Sigmoid colon (tissue), 3 donors: Measurements from ENCODE around the gene FAM89A.

Experiments
- POLR2A ChIP-seq, 2 donors: fragments of 450-650 bp; IDR thresholded peaks; one replicate each; pipeline ENCODE4 v1.6.1; 2016; ENCODE audit warnings: antibody characterized with exemption in 2 of 2, mild to moderate bottlenecking in 2 of 2, moderate library complexity in 2 of 2
- TF ChIP-seq, protein P1 (sequence below), 4 experiments: fragments of 450-650 bp in 3 of 4; fragments of 200-600 bp in 1 of 4; IDR thresholded peaks; one replicate each; pipeline ENCODE4 v1.5.1; 2016 to 2019; ENCODE audit warnings: antibody characterized with exemption in 4 of 4, mild to moderate bottlenecking in 3 of 4, moderate library complexity in 2 of 4

DNA sequence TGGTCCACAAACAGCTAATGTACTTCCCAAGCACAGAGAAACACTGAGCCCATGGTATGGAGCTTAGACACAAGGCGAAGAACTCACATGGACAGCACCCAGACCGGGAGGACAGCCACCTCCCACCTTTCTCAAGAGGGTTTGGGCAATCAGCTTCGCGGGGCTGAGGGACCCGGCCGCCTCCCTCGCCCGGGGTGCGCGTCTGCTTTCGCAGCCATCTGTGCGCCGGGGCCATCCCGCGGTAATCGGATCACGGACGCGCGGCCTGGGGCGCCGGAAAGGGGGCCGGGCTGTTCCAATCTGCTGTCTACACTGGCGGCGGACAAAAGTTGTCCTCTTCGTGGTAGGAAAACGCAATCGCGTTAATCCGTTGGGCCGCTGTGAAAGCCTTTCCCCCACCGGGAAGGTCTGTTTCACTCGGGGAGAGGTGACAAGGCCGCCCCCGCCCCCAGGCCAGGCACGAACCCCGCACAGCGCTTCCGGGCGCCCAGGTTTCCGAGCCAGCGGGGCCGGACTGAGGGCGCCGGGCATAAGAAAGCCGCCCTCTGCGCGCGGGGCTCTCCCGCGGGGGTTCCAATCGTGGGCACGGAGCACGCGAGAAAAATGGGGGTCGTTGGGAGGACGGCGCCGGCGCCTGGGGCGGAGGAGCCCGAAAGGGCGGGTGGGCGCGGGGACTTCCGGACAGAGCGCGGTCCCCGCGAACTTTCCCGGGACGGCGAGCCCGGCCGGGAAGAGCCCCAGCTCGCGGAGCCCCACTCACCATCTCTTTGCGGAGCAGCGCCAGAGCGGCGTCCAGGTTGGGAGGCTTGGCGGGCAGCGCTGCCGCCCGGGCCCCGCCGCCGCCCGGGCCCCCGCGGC is 664 bp downstream of the FAM89A start:
- TF ChIP-seq, protein P1, sequence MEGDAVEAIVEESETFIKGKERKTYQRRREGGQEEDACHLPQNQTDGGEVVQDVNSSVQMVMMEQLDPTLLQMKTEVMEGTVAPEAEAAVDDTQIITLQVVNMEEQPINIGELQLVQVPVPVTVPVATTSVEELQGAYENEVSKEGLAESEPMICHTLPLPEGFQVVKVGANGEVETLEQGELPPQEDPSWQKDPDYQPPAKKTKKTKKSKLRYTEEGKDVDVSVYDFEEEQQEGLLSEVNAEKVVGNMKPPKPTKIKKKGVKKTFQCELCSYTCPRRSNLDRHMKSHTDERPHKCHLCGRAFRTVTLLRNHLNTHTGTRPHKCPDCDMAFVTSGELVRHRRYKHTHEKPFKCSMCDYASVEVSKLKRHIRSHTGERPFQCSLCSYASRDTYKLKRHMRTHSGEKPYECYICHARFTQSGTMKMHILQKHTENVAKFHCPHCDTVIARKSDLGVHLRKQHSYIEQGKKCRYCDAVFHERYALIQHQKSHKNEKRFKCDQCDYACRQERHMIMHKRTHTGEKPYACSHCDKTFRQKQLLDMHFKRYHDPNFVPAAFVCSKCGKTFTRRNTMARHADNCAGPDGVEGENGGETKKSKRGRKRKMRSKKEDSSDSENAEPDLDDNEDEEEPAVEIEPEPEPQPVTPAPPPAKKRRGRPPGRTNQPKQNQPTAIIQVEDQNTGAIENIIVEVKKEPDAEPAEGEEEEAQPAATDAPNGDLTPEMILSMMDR (IDR thresholded peaks at IDR 0.05), result no peak
- TF ChIP-seq POLR2A (IDR thresholded peaks at IDR 0.05), result no peak
